Measurements from ENCODE around the gene GPR4.

GPR4 gene

GRCh38 chr19:45547965-45548609, 53.9 kb downstream of the GPR4 start:
- no peak for DNase-seq (ENCODE audit: low read depth)

GRCh38 chr19:45547211-45547770, 54.7 kb downstream of the GPR4 start:
- no peak for DNase-seq (ENCODE audit: low read depth)

- DNase-seq (ENCODE audit: low read depth), result no peak
Measured at GRCh38 chr19:45542234-45542668, 59.8 kb downstream of the GPR4 start.
